Measurements from ENCODE around the gene MAEA.

MAEA gene

GRCh38 chr4:1298461-1298860 lies 8.8 kb downstream of the MAEA start:
- Histone ChIP-seq H4K20me1 (ENCODE audit: insufficient read depth, low read length, poor library complexity, severe bottlenecking) (peaks cover 40% of the 10 kb centered on the region), H3K79me2 (ENCODE audit: insufficient read depth, low read length) (peaks cover 92% of the 10 kb centered on the region), H3K36me3 (ENCODE audit: insufficient read depth, low read length) (peaks cover 17% of the 10 kb centered on the region; the same call in 1 of the 2 replicates), H3F3A (ENCODE audit: low read depth) (no peaks in the 10 kb centered on the region), H3K9ac (ENCODE audit: low read depth, low read length, poor library complexity, severe bottlenecking) (no peak overlapping the region), H3K4me2 (ENCODE audit: low read depth, low read length, poor library complexity, severe bottlenecking) (no peak overlapping the region), H3K9me2 (replicated peaks; ENCODE audit: low read depth, low read length) (no peaks in the 10 kb centered on the region), H3K4me1 (ENCODE audit: insufficient read depth, low read length, poor library complexity, severe bottlenecking) (peaks cover 17% of the 10 kb centered on the region), H2AFZ (ENCODE audit: low read length) (no peak overlapping the region), H3K4me3 (ENCODE audit: low read length, poor library complexity, severe bottlenecking) (no peak overlapping the region), H3K27me3 (ENCODE audit: insufficient read depth, low read length, poor library complexity, severe bottlenecking) (no peaks in the 10 kb centered on the region), H3K9me3 (ENCODE audit: insufficient read depth, low read depth, low read length) (no peaks in the 10 kb centered on the region)
- TF ChIP-seq CTCF (conservative IDR thresholded peaks at IDR 0.05; ENCODE audit: low read length) (no peak), EZH2phosphoT487 (IDR thresholded peaks at IDR 0.05; ENCODE audit: borderline replicate concordance) (no peak)

- TF ChIP-seq CTCF (conservative IDR thresholded peaks at IDR 0.05; ENCODE audit: low read length): no peak
- TF ChIP-seq EZH2phosphoT487 (IDR thresholded peaks at IDR 0.05; ENCODE audit: borderline replicate concordance): no peak
- Histone ChIP-seq H3F3A (ENCODE audit: low read depth) (no peaks in the 10 kb centered on the region), H3K79me2 (ENCODE audit: insufficient read depth, low read length) (peaks cover 89% of the 10 kb centered on the region), H3K9ac (ENCODE audit: low read depth, low read length, poor library complexity, severe bottlenecking) (no peak overlapping the region), H2AFZ (ENCODE audit: low read length) (no peak overlapping the region), H3K27me3 (ENCODE audit: insufficient read depth, low read length, poor library complexity, severe bottlenecking) (no peaks in the 10 kb centered on the region), H3K4me3 (ENCODE audit: low read length, poor library complexity, severe bottlenecking) (no peak overlapping the region), H3K36me3 (ENCODE audit: insufficient read depth, low read length) (peaks cover 17% of the 10 kb centered on the region; the same call in 1 of the 2 replicates), H3K9me3 (ENCODE audit: insufficient read depth, low read depth, low read length) (no peaks in the 10 kb centered on the region), H3K9me2 (replicated peaks; ENCODE audit: low read depth, low read length) (no peaks in the 10 kb centered on the region), H4K20me1 (ENCODE audit: insufficient read depth, low read length, poor library complexity, severe bottlenecking) (peaks cover 31% of the 10 kb centered on the region), H3K4me2 (ENCODE audit: low read depth, low read length, poor library complexity, severe bottlenecking) (no peak overlapping the region), H3K4me1 (ENCODE audit: insufficient read depth, low read length, poor library complexity, severe bottlenecking) (peaks cover 8% of the 10 kb centered on the region)
These were observed 9.7 kb downstream of the MAEA start for GRCh38 chr4:1299301-1299860.

- no peaks in the 10 kb centered on the region for H3K9me2 ChIP-seq (replicated peaks; ENCODE audit: low read depth, low read length)
- peaks cover 6% of the 10 kb centered on the region for H3K4me1 ChIP-seq (ENCODE audit: insufficient read depth, low read length, poor library complexity, severe bottlenecking)
- peaks cover 87% of the 10 kb centered on the region for H3K79me2 ChIP-seq (ENCODE audit: insufficient read depth, low read length)
- no peak overlapping the region for H3K9ac ChIP-seq (ENCODE audit: low read depth, low read length, poor library complexity, severe bottlenecking)
- no peak overlapping the region for H3K4me2 ChIP-seq (ENCODE audit: low read depth, low read length, poor library complexity, severe bottlenecking)
- no peak overlapping the region for H3K4me3 ChIP-seq (ENCODE audit: low read length, poor library complexity, severe bottlenecking)
- no peaks in the 10 kb centered on the region for H3K9me3 ChIP-seq (ENCODE audit: insufficient read depth, low read depth, low read length)
- TF ChIP-seq CTCF (conservative IDR thresholded peaks at IDR 0.05; ENCODE audit: low read length): no peak
- TF ChIP-seq EZH2phosphoT487 (IDR thresholded peaks at IDR 0.05; ENCODE audit: borderline replicate concordance): no peak
- H2AFZ ChIP-seq (ENCODE audit: low read length): no peak overlapping the region
- peaks cover 17% of the 10 kb centered on the region; the same call in 1 of the 2 replicates for H3K36me3 ChIP-seq (ENCODE audit: insufficient read depth, low read length)
- no peaks in the 10 kb centered on the region for H3K27me3 ChIP-seq (ENCODE audit: insufficient read depth, low read length, poor library complexity, severe bottlenecking)
- H4K20me1 ChIP-seq (ENCODE audit: insufficient read depth, low read length, poor library complexity, severe bottlenecking): peaks cover 21% of the 10 kb centered on the region
- no peaks in the 10 kb centered on the region for H3F3A ChIP-seq (ENCODE audit: low read depth)
These were observed 11.1 kb downstream of the MAEA start for GRCh38 chr4:1300466-1301455.

Measured in Loucy (cell line).